ENCODE measurements around the gene LAMB4.

Gene LAMB4

DNA sequence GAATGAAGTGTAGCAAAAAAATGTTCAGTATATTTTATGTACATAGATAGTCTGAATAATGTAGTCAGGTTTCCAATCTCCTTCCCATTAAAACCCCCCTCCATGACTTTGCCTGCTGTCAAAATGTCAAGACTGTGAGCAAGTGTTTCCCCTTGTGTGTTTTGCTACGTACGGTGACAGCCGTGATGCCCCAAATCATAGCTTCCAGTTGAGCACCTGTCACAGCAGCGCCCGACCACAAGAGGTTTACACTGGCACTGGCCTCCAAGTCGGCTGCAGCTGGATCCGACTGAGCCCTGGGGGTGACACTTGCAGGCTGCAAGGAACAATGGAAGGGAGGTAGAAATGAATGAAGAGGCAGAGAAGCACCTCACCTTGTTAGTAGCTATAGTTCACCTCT, 62.3 kb downstream of the LAMB4 start:
- no peak for DNase-seq (ENCODE audit: low read depth)
- TF ChIP-seq, protein P1, sequence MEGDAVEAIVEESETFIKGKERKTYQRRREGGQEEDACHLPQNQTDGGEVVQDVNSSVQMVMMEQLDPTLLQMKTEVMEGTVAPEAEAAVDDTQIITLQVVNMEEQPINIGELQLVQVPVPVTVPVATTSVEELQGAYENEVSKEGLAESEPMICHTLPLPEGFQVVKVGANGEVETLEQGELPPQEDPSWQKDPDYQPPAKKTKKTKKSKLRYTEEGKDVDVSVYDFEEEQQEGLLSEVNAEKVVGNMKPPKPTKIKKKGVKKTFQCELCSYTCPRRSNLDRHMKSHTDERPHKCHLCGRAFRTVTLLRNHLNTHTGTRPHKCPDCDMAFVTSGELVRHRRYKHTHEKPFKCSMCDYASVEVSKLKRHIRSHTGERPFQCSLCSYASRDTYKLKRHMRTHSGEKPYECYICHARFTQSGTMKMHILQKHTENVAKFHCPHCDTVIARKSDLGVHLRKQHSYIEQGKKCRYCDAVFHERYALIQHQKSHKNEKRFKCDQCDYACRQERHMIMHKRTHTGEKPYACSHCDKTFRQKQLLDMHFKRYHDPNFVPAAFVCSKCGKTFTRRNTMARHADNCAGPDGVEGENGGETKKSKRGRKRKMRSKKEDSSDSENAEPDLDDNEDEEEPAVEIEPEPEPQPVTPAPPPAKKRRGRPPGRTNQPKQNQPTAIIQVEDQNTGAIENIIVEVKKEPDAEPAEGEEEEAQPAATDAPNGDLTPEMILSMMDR (conservative IDR thresholded peaks at IDR 0.05; ENCODE audit: low read depth, low read length) = no peak
- no peak overlapping the region for H3K4me3 ChIP-seq (ENCODE audit: low read length)

DNA sequence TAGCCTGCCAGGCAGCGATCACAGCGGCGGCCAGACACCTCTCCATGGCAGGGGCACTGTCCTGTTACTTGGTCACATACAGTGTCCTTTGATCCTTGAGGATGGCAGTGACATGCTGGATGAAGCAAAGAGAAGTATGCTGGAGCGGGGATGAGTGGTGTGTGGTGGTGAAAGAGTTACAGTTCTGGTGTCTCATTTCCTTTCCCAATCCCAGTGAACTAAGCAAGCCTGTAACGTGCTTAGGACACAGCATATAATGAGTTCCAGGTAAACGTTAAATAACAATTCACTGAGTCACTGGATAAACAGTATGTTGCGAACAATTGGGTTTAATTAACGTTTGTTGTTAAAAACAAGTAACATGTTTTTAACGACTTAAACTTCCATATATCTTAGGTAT, 63.7 kb downstream of the LAMB4 start:
- no peak for DNase-seq (ENCODE audit: low read depth)
- TF ChIP-seq, protein P1 (conservative IDR thresholded peaks at IDR 0.05; ENCODE audit: low read depth, low read length) = no peak
- H3K4me3 ChIP-seq (ENCODE audit: low read length) = no peak overlapping the region

DNA sequence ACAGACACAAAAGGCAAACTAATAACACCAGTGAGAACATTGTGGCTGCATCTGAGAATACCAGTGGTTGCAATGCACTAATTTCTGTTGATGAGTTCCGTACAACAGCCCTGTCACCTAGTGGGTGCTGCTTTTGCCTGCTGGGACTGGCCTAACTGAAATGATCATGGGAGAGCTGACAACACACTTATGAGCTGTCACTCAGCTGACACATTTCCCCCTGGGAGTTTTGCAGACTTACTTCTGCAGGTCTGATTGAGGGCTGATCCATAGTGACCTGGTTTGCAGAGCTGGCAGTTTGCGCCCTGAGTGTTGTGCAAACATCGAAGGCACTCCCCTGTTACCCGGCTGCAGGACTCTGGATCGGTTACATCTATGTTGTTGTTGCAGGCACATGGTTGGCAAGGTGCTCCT, 66.6 kb downstream of the LAMB4 start:
- no peak overlapping the region for H3K4me3 ChIP-seq (ENCODE audit: low read length)
- TF ChIP-seq, protein P1 (conservative IDR thresholded peaks at IDR 0.05; ENCODE audit: low read depth, low read length) = no peak
- DNase-seq (ENCODE audit: low read depth) = no peak

- DNase-seq (ENCODE audit: low read depth) = no peak
- H3K4me3 ChIP-seq (ENCODE audit: low read length) = no peak overlapping the region
- TF ChIP-seq, protein P1 (conservative IDR thresholded peaks at IDR 0.05; ENCODE audit: low read depth, low read length) = no peak
Observed at GRCh38 chr7:108062250-108063014, 67.7 kb downstream of the LAMB4 start.

- TF ChIP-seq, protein P1 (conservative IDR thresholded peaks at IDR 0.05; ENCODE audit: low read depth, low read length) = no peak
- peak; percentile 65 for DNase-seq (ENCODE audit: low read depth)
- H3K4me3 ChIP-seq (ENCODE audit: low read length) = no peak overlapping the region
Observed at GRCh38 chr7:108059526-108059925, 70.6 kb downstream of the LAMB4 start.

DNA sequence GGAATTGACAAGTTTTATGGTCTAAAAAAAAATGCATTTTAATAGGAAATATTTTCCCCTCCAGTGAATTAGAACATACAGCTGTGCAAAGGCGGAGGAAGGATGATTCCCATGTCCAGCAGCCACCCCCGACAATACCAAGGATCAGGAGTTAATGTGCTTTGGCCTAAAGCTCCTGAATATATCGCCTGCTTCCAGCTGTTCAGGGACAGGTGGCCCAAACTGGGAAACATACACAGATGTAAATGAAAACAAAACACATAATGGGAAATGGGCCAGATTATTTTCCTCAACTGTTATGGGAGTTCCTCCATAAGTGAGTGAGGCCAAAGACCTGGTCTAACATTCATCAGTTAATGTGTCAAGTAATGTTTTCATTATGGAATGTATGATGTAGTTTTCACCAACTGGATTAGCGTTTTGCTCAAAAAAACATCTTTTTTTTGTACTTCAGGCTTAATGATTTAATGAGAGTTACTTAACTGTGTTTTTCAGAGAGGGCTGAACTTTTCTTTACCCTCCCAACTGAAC, 72.1 kb downstream of the LAMB4 start:
- peak; percentile 40 for DNase-seq (ENCODE audit: low read depth)
- no peak overlapping the region for H3K4me3 ChIP-seq (ENCODE audit: low read length)
- TF ChIP-seq, protein P1 (conservative IDR thresholded peaks at IDR 0.05; ENCODE audit: low read depth, low read length) = no peak

DNA sequence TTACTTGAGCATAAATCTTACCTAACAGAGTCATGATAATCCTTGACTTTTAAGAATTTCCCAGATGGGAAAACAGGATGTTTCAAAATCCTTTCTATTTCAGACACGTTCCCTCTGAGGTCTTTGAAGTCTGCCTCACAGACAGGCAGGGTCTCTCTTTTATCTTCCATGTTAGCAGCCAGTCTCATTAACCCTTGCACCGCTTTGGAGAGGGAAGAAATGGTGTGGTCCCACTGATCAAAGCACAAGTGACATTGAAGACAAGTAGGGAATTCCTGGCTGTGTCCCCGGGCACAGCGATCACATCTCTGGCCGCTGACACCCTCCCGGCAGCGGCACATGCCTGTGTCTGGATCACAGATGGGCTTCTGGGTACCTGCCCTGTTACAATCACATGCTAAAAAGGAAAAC, 74.5 kb downstream of the LAMB4 start:
- TF ChIP-seq, protein P1 (conservative IDR thresholded peaks at IDR 0.05; ENCODE audit: low read depth, low read length) = no peak
- H3K4me3 ChIP-seq (ENCODE audit: low read length) = no peak overlapping the region
- DNase-seq (ENCODE audit: low read depth) = no peak
